GM12878 (cell line): Measurements from ENCODE around the gene STARD13. TPM values are rescaled to one million over a fixed set of nuclear protein-coding genes. Genes with fewer than 3 reads are reported as not detected.

Experiments used
- ATAC-seq: fragments of 200-7000 bp; cut with Tn5 transposase; 3 replicates; pipeline ENCODE4 v1.9.1; 2020; ENCODE audit warnings: mild to moderate bottlenecking, moderate library complexity
- BruUV-seq: library from RNA; stranded (reverse); fragments of 400-500 nt; replicated peaks from 2 replicates; lab custom pipeline; 2021; lab: Mats Ljungman, UMichigan
- CTCF ChIA-PET: fragments of 300-600 bp; sonication (Branson Sonifier 250); formaldehyde crosslinking; extraction: SDS; loops from one replicate; lab custom pipeline; 2021; ENCODE audit warnings: inconsistent platforms; lab: Yijun Ruan, JAX
- POLR2A ChIA-PET: fragments of 350-600 bp; formaldehyde crosslinking; extraction: SDS; loops from one replicate; lab custom pipeline; 2021; ENCODE audit warnings: inconsistent platforms; lab: Charles Lee
- RAD21 ChIA-PET: fragments of 300-600 bp; sonication (Branson Sonifier 250); formaldehyde crosslinking; loops from one replicate; lab custom pipeline; 2023; ENCODE audit warnings: antibody characterized with exemption; ENCODE audit not compliant: unreplicated experiment; lab: Charles Lee
- SMC1A ChIA-PET: fragments of 300-600 bp; sonication (Branson Sonifier 250); formaldehyde crosslinking; loops from one replicate; lab custom pipeline; 2023; ENCODE audit not compliant: unreplicated experiment, uncharacterized antibody; lab: Charles Lee
- DNase-seq: peaks from one replicate; pipeline ENCODE4 v3.0.0-alpha.2; 2011; ENCODE audit warnings: low read depth, low spot score
- FAIRE-seq: peaks from 3 replicates; lab custom pipeline; 2011; peaks lifted over from hg19 to GRCh38; lab: Jason Lieb, UNC
- H2AFZ ChIP-seq: 2 replicates; pipeline ENCODE4 v1.6.0; 2011; ENCODE audit warnings: low read depth, low read length, control low read depth; ENCODE audit not compliant: control insufficient read depth
- H3K27ac ChIP-seq: 2 replicates; pipeline ENCODE4 v1.5.1; 2011; ENCODE audit warnings: control low read depth; ENCODE audit not compliant: control insufficient read depth, insufficient read depth
- H3K27me3 ChIP-seq, 2 experiments: replicated peaks in 1 of 2; 2 replicates each; pipeline versions ENCODE4 v1.6.0 to v1.6.1; 2011; ENCODE audit warnings: low read length in 1 of 2; ENCODE audit not compliant: control insufficient read depth in 2 of 2, insufficient read depth in 2 of 2
- H3K36me3 ChIP-seq, 2 experiments: 2 replicates each; pipeline ENCODE4 v1.5.1; 2011; ENCODE audit warnings: low read length in 1 of 2; ENCODE audit not compliant: control insufficient read depth in 2 of 2, insufficient read depth in 2 of 2
- H3K4me1 ChIP-seq: 2 replicates; pipeline ENCODE4 v1.6.1; 2011; ENCODE audit warnings: mild to moderate bottlenecking, low read length, moderate library complexity, mixed read lengths; ENCODE audit not compliant: control insufficient read depth, insufficient read depth
- H3K4me2 ChIP-seq: 2 replicates; pipeline ENCODE4 v1.6.0; 2011; ENCODE audit warnings: control low read depth; ENCODE audit not compliant: control insufficient read depth, insufficient read depth
- H3K4me3 ChIP-seq: fragments of 200-600 bp; sonication (generic); 2 replicates; pipeline ENCODE4 v1.5.1; 2016
- H3K79me2 ChIP-seq: 2 replicates; pipeline ENCODE4 v1.6.0; 2011; ENCODE audit warnings: low read length; ENCODE audit not compliant: control insufficient read depth, insufficient read depth
- H3K9ac ChIP-seq: 2 replicates; pipeline ENCODE4 v1.8.0; 2011; ENCODE audit warnings: low read length, control low read depth, mixed read lengths; ENCODE audit not compliant: control insufficient read depth, insufficient read depth
- H3K9me3 ChIP-seq: replicated peaks from 3 replicates; pipeline ENCODE4 v1.5.1; 2011; ENCODE audit warnings: mild to moderate bottlenecking, low read length; ENCODE audit not compliant: control insufficient read depth, insufficient read depth
- H4K20me1 ChIP-seq: 2 replicates; pipeline ENCODE4 v1.6.0; 2011; ENCODE audit not compliant: control insufficient read depth, insufficient read depth
- BACH1 ChIP-seq: fragments of 450-650 bp; IDR thresholded peaks from 2 replicates; pipeline ENCODE4 v1.6.1; 2017; ENCODE audit warnings: mild to moderate bottlenecking, borderline replicate concordance
- BCL3 ChIP-seq: IDR thresholded peaks from 2 replicates; pipeline ENCODE4 v1.6.1; 2011; ENCODE audit warnings: borderline replicate concordance, low read depth, mild to moderate bottlenecking, moderate library complexity, low read length; ENCODE audit not compliant: insufficient read depth, poor library complexity, severe bottlenecking
- BMI1 ChIP-seq: fragments of 450-650 bp; IDR thresholded peaks from 2 replicates; pipeline ENCODE4 v1.6.1; 2016; ENCODE audit warnings: mild to moderate bottlenecking, moderate library complexity, borderline replicate concordance
- ESRRA ChIP-seq: IDR thresholded peaks from 2 replicates; pipeline ENCODE4 v1.6.1; 2012; ENCODE audit warnings: mild to moderate bottlenecking, low read length, improper control_type of control experiment
- HDAC6 ChIP-seq: fragments of 200-600 bp; sonication (generic); IDR thresholded peaks from one replicate; pipeline ENCODE4 v1.8.0; 2017; ENCODE audit warnings: antibody characterized with exemption; ENCODE audit not compliant: unreplicated experiment
- PRDM15 ChIP-seq: fragments of 450-650 bp; formaldehyde crosslinking; IDR thresholded peaks from 2 replicates; pipeline ENCODE4 v1.4.0; 2020; ENCODE audit warnings: mild to moderate bottlenecking, moderate library complexity
- SP1 ChIP-seq: IDR thresholded peaks from one replicate; pipeline ENCODE4 v1.6.1; 2011; ENCODE audit warnings: low read depth, low read length
- TCF3 ChIP-seq: IDR thresholded peaks from 2 replicates; pipeline ENCODE4 v1.6.1; 2012; ENCODE audit warnings: low read depth, mild to moderate bottlenecking, low read length, borderline replicate concordance; ENCODE audit not compliant: insufficient read depth
- ZNF207 ChIP-seq: fragments of 450-650 bp; IDR thresholded peaks from 2 replicates; pipeline ENCODE4 v1.6.1; 2014; ENCODE audit warnings: antibody characterized with exemption, mild to moderate bottlenecking, borderline replicate concordance
- WGBS: methylation state at CpG from one replicate; pipeline ENCODE4 v1.1.6; 2016; ENCODE audit warnings: low lambda C conversion rate; ENCODE audit not compliant: insufficient replicate concordance, insufficient coverage; ENCODE audit errors: missing lambda C conversion rate; 5-methylcytosine and 5-hydroxymethylcytosine counted together
- in situ Hi-C: fragments of 300-500 bp; cut with MboI; formaldehyde crosslinking; loops from 9 replicates; pipeline ENCODE4 v1.14.3; 2018; ENCODE audit warnings: mixed read lengths
- intact Hi-C: fragments of 100-400 bp; cut with micrococcal nuclease; formaldehyde crosslinking; loops from one replicate; pipeline ENCODE4 v1.14.2; 2022; ENCODE audit not compliant: unreplicated experiment
- polyA plus RNA-seq, 11 experiments: library from polyadenylated mRNA; depleted of rRNA in 4 of 11; unstranded in 6 of 11; stranded (reverse) in 5 of 11; fragments of >200 nt; fragmentation: Nextera tagmentation in 4 of 11; fragmentation: Illumina TruSeq in 1 of 11; extraction: Ambion mirVana in 4 of 11; extraction: Trizol in 1 of 11; gene quantifications; 1 replicate in 1 of 11; 2 replicates in 10 of 11; pipeline versions ENCODE4 v1.2.1 to v1.2.3, GENCODE V29; 2011 to 2016; ENCODE audit warnings: inconsistent platforms in 2 of 11, missing spikeins in 2 of 11, low read depth in 1 of 11
- total RNA-seq, 4 experiments: library from RNA; depleted of rRNA in 3 of 4; stranded (reverse); fragments of >200 nt in 3 of 4; fragmentation: Illumina TruSeq in 1 of 4; extraction: Trizol in 1 of 4; gene quantifications; 2 replicates each; pipeline versions ENCODE4 v1.2.1 to v1.2.3, GENCODE V29; 2013 to 2021

Gene STARD13
- total and polyA plus RNA-seq, 10 of the 15 experiments (the other 5 are each of a cell fraction or from before 2014, with no cell fraction given): 4.0 to 41.6 (median 10.1) TPM

DNA sequence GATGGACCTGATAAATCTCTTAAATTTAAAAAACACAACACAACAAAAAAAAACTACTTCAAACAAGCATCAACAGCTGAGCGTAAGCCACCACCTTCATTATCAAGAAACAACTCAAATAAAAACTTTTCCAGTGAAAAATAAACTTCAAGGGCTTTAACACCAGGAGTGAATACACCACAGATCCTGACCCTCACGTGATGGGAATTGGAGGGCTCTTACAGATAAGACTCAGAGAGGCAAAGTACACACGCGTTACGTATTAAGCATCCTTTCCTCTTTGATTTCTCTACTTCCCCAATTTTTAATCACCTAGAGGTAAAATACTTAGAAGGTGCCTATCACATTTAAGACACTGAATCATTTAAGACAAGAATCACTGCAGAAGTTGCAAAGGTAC, 573 bp upstream of the STARD13 start:
- Histone ChIP-seq H3K27me3 (no peaks in the 10 kb centered on the region; a peak in 1 of 4 replicates), H3K36me3 (no peaks in the 10 kb centered on the region), H2AFZ (peak overlapping the region; percentile 97), H4K20me1 (no peaks in the 10 kb centered on the region), H3K9ac (peak overlapping the region; percentile 71), H3K4me1 (no peaks in the 10 kb centered on the region), H3K9me3 (no peaks in the 10 kb centered on the region), H3K4me3 (peak overlapping the region; percentile 70), H3K27ac (0 out of 2 replicates have a peak overlapping the region, but pooled peaks have one; percentile 36), H3K79me2 (no peaks in the 10 kb centered on the region), H3K4me2 (peak overlapping the region; percentile 90)
- DNase-seq: no peak
- no TSS peak for BruUV-seq
- ChIA-PET SMC1A (interaction anchor here (1.2 kb wide), 1 partner anchor 28 kb away, joined by 5 read pairs; no protein-coding TSS in a partner anchor), POLR2A (no interaction called here), RAD21 (no interaction called here), CTCF (interaction anchor here (0.6 kb wide), 1 partner anchor 858 kb away, joined by 3 read pairs; the partner anchor contains the start of gene N4BP2L1)
- in situ Hi-C loops: no loop called here
- TF ChIP-seq TCF3 (no peak), HDAC6 (no peak), BMI1 (no peak)
- ATAC-seq: no peak
- intact Hi-C loops: no loop called here
- FAIRE-seq: peak; percentile 56
- 40% methylated on average over 5 of the region's 5 CpGs for WGBS

GRCh38 chr13:33284916-33285315, 639 bp downstream of the STARD13 start:
- Histone ChIP-seq H4K20me1 (no peaks in the 10 kb centered on the region), H3K9ac (peak overlapping the region; percentile 71), H2AFZ (peak overlapping the region; percentile 97), H3K4me2 (peak overlapping the region; percentile 90), H3K4me1 (no peaks in the 10 kb centered on the region), H3K36me3 (no peaks in the 10 kb centered on the region), H3K79me2 (no peaks in the 10 kb centered on the region), H3K27me3 (no peaks in the 10 kb centered on the region; a peak in 1 of 4 replicates), H3K4me3 (peak overlapping the region; percentile 70), H3K9me3 (no peaks in the 10 kb centered on the region), H3K27ac (no peak overlapping the region)
- ChIA-PET POLR2A (no interaction called here), CTCF (no interaction called here), SMC1A (interaction anchor here (0.7 to 1.2 kb wide), 3 partner anchors 27 to 57 kb away, joined by 3 to 5 read pairs (median 3); no protein-coding TSS in a partner anchor), RAD21 (no interaction called here)
- intact Hi-C loops: no loop called here
- WGBS: 28% methylated on average over 6 of the region's 6 CpGs
- FAIRE-seq (no peak), ATAC-seq (peak; percentile 27), DNase-seq (no peak)
- TF ChIP-seq PRDM15 (CRISPR knock-in tag) (no peak), SP1 (no peak), ZNF207 (no peak), BCL3 (no peak), BACH1 (no peak), ESRRA (no peak)
- no TSS peak for BruUV-seq
- in situ Hi-C loops: no loop called here
